ENCODE results near the gene MBNL1.
A peak's percentile ranks its signal among the peaks of the same experiment; 100 is the strongest.

Gene MBNL1

GRCh38 chr3:152499791-152500385 is 231.2 kb downstream of the MBNL1 start:
- DNase-seq: no peak

GRCh38 chr3:152505926-152506325 is 237.2 kb downstream of the MBNL1 start:
- DNase-seq: peak in 1 of 2 donors; percentile 6

- no peak for DNase-seq
Measured at GRCh38 chr3:152508705-152509104, 240.0 kb downstream of the MBNL1 start.

- DNase-seq: no peak
Measured at GRCh38 chr3:152511904-152512303, 243.2 kb downstream of the MBNL1 start.

GRCh38 chr3:152513301-152513960 is 244.7 kb downstream of the MBNL1 start:
- DNase-seq: no peak
